GM12878 (cell line): ENCODE data around the gene POFUT2. TPM values are rescaled to one million over a fixed set of nuclear protein-coding genes. Genes with fewer than 3 reads are reported as not detected.

Source experiments
- ATAC-seq: fragments of 200-7000 bp; cut with Tn5 transposase; 3 replicates; pipeline ENCODE4 v1.9.1; 2020; ENCODE audit warnings: mild to moderate bottlenecking, moderate library complexity
- BruUV-seq: library from RNA; stranded (reverse); fragments of 400-500 nt; replicated peaks from 2 replicates; lab custom pipeline; 2021; lab: Mats Ljungman, UMichigan
- CTCF ChIA-PET: fragments of 300-600 bp; sonication (Branson Sonifier 250); formaldehyde crosslinking; extraction: SDS; loops from one replicate; lab custom pipeline; 2021; ENCODE audit warnings: inconsistent platforms; lab: Yijun Ruan, JAX
- POLR2A ChIA-PET: fragments of 350-600 bp; formaldehyde crosslinking; extraction: SDS; loops from one replicate; lab custom pipeline; 2021; ENCODE audit warnings: inconsistent platforms; lab: Charles Lee
- RAD21 ChIA-PET: fragments of 300-600 bp; sonication (Branson Sonifier 250); formaldehyde crosslinking; loops from one replicate; lab custom pipeline; 2023; ENCODE audit warnings: antibody characterized with exemption; ENCODE audit not compliant: unreplicated experiment; lab: Charles Lee
- SMC1A ChIA-PET: fragments of 300-600 bp; sonication (Branson Sonifier 250); formaldehyde crosslinking; loops from one replicate; lab custom pipeline; 2023; ENCODE audit not compliant: unreplicated experiment, uncharacterized antibody; lab: Charles Lee
- DNase-seq: peaks from one replicate; pipeline ENCODE4 v3.0.0-alpha.2; 2011; ENCODE audit warnings: low read depth, low spot score
- FAIRE-seq: peaks from 3 replicates; lab custom pipeline; 2011; peaks lifted over from hg19 to GRCh38; lab: Jason Lieb, UNC
- H2AFZ ChIP-seq: 2 replicates; pipeline ENCODE4 v1.6.0; 2011; ENCODE audit warnings: low read depth, low read length, control low read depth; ENCODE audit not compliant: control insufficient read depth
- H3K27ac ChIP-seq: 2 replicates; pipeline ENCODE4 v1.5.1; 2011; ENCODE audit warnings: control low read depth; ENCODE audit not compliant: control insufficient read depth, insufficient read depth
- H3K27me3 ChIP-seq, 2 experiments: replicated peaks in 1 of 2; 2 replicates each; pipeline versions ENCODE4 v1.6.0 to v1.6.1; 2011; ENCODE audit warnings: low read length in 1 of 2; ENCODE audit not compliant: control insufficient read depth in 2 of 2, insufficient read depth in 2 of 2
- H3K36me3 ChIP-seq, 2 experiments: 2 replicates each; pipeline ENCODE4 v1.5.1; 2011; ENCODE audit warnings: low read length in 1 of 2; ENCODE audit not compliant: control insufficient read depth in 2 of 2, insufficient read depth in 2 of 2
- H3K4me1 ChIP-seq: 2 replicates; pipeline ENCODE4 v1.6.1; 2011; ENCODE audit warnings: mild to moderate bottlenecking, low read length, moderate library complexity, mixed read lengths; ENCODE audit not compliant: control insufficient read depth, insufficient read depth
- H3K4me2 ChIP-seq: 2 replicates; pipeline ENCODE4 v1.6.0; 2011; ENCODE audit warnings: control low read depth; ENCODE audit not compliant: control insufficient read depth, insufficient read depth
- H3K4me3 ChIP-seq: fragments of 200-600 bp; sonication (generic); 2 replicates; pipeline ENCODE4 v1.5.1; 2016
- H3K79me2 ChIP-seq: 2 replicates; pipeline ENCODE4 v1.6.0; 2011; ENCODE audit warnings: low read length; ENCODE audit not compliant: control insufficient read depth, insufficient read depth
- H3K9ac ChIP-seq: 2 replicates; pipeline ENCODE4 v1.8.0; 2011; ENCODE audit warnings: low read length, control low read depth, mixed read lengths; ENCODE audit not compliant: control insufficient read depth, insufficient read depth
- H3K9me3 ChIP-seq: replicated peaks from 3 replicates; pipeline ENCODE4 v1.5.1; 2011; ENCODE audit warnings: mild to moderate bottlenecking, low read length; ENCODE audit not compliant: control insufficient read depth, insufficient read depth
- H4K20me1 ChIP-seq: 2 replicates; pipeline ENCODE4 v1.6.0; 2011; ENCODE audit not compliant: control insufficient read depth, insufficient read depth
- CHD4 ChIP-seq: fragments of 200-600 bp; sonication (generic); IDR thresholded peaks from 2 replicates; pipeline ENCODE4 v1.6.1; 2016; ENCODE audit warnings: mild to moderate bottlenecking
- E4F1 ChIP-seq: fragments of 450-650 bp; IDR thresholded peaks from 2 replicates; pipeline ENCODE4 v1.6.1; 2018; ENCODE audit warnings: borderline replicate concordance, mild to moderate bottlenecking; ENCODE audit not compliant: partially characterized antibody
- EP300 ChIP-seq, 2 experiments: fragments of 150-350 bp in 1 of 2; IDR thresholded peaks; 2 replicates each; pipeline ENCODE4 v1.6.1; 2011 to 2012; ENCODE audit warnings: low read depth in 2 of 2, low read length in 2 of 2, borderline replicate concordance in 1 of 2, improper control_type of control experiment in 1 of 2, inconsistent platforms in 1 of 2; ENCODE audit not compliant: control insufficient read depth in 1 of 2
- IKZF2 ChIP-seq, 2 experiments: fragments of 450-650 bp; IDR thresholded peaks; 2 replicates each; pipeline ENCODE4 v1.6.1; 2017; ENCODE audit warnings: mild to moderate bottlenecking in 2 of 2, moderate library complexity in 2 of 2
- LARP7 ChIP-seq: fragments of 450-650 bp; IDR thresholded peaks from 2 replicates; pipeline ENCODE4 v1.6.1; 2017; ENCODE audit warnings: mild to moderate bottlenecking
- MTA3 ChIP-seq: IDR thresholded peaks from 2 replicates; pipeline ENCODE4 v1.6.1; 2012; ENCODE audit warnings: low read length, inconsistent platforms, borderline replicate concordance
- NR2C1 ChIP-seq: fragments of 450-650 bp; IDR thresholded peaks from 2 replicates; pipeline ENCODE4 v1.6.1; 2017; ENCODE audit warnings: antibody characterized with exemption, mild to moderate bottlenecking, moderate library complexity
- PAX5 ChIP-seq: IDR thresholded peaks from 2 replicates; pipeline ENCODE4 v1.6.1; 2011; ENCODE audit warnings: low read depth, low read length, borderline replicate concordance
- SPI1 ChIP-seq: IDR thresholded peaks from 2 replicates; pipeline ENCODE4 v1.6.1; 2011; ENCODE audit warnings: low read depth, mild to moderate bottlenecking, low read length, moderate library complexity, borderline replicate concordance; ENCODE audit not compliant: insufficient read depth
- STAT3 ChIP-seq: IDR thresholded peaks from 2 replicates; pipeline ENCODE4 v1.6.1; 2011; ENCODE audit warnings: low read depth, low read length, improper control_type of control experiment
- TAF1 ChIP-seq: IDR thresholded peaks from 2 replicates; pipeline ENCODE4 v1.6.1; 2011; ENCODE audit warnings: mild to moderate bottlenecking, low read depth, low read length, borderline replicate concordance
- USF2 ChIP-seq: IDR thresholded peaks from 2 replicates; pipeline ENCODE4 v1.6.1; 2011; ENCODE audit warnings: low read depth, low read length, improper control_type of control experiment, borderline replicate concordance
- ZNF217 ChIP-seq: fragments of 450-650 bp; IDR thresholded peaks from 2 replicates; pipeline ENCODE4 v1.6.1; 2017; ENCODE audit warnings: antibody characterized with exemption, mild to moderate bottlenecking
- ZNF274 ChIP-seq: IDR thresholded peaks from one replicate; pipeline ENCODE4 v1.8.0; 2011; ENCODE audit not compliant: insufficient read length, insufficient read depth
- WGBS: methylation state at CpG from one replicate; pipeline ENCODE4 v1.1.6; 2016; ENCODE audit warnings: low lambda C conversion rate; ENCODE audit not compliant: insufficient replicate concordance, insufficient coverage; ENCODE audit errors: missing lambda C conversion rate; 5-methylcytosine and 5-hydroxymethylcytosine counted together
- in situ Hi-C: fragments of 300-500 bp; cut with MboI; formaldehyde crosslinking; loops from 9 replicates; pipeline ENCODE4 v1.14.3; 2018; ENCODE audit warnings: mixed read lengths
- intact Hi-C: fragments of 100-400 bp; cut with micrococcal nuclease; formaldehyde crosslinking; loops from one replicate; pipeline ENCODE4 v1.14.2; 2022; ENCODE audit not compliant: unreplicated experiment
- polyA plus RNA-seq, 11 experiments: library from polyadenylated mRNA; depleted of rRNA in 4 of 11; unstranded in 6 of 11; stranded (reverse) in 5 of 11; fragments of >200 nt; fragmentation: Nextera tagmentation in 4 of 11; fragmentation: Illumina TruSeq in 1 of 11; extraction: Ambion mirVana in 4 of 11; extraction: Trizol in 1 of 11; gene quantifications; 1 replicate in 1 of 11; 2 replicates in 10 of 11; pipeline versions ENCODE4 v1.2.1 to v1.2.3, GENCODE V29; 2011 to 2016; ENCODE audit warnings: inconsistent platforms in 2 of 11, missing spikeins in 2 of 11, low read depth in 1 of 11
- total RNA-seq, 4 experiments: library from RNA; depleted of rRNA in 3 of 4; stranded (reverse); fragments of >200 nt in 3 of 4; fragmentation: Illumina TruSeq in 1 of 4; extraction: Trizol in 1 of 4; gene quantifications; 2 replicates each; pipeline versions ENCODE4 v1.2.1 to v1.2.3, GENCODE V29; 2013 to 2021

Gene POFUT2
- total and polyA plus RNA-seq, 10 of the 15 experiments (the other 5 are each of a cell fraction or from before 2014, with no cell fraction given), result 1.2 to 15.1 (median 6.8) TPM

- FAIRE-seq, result no peak
- BruUV-seq, result no TSS peak
Observed at GRCh38 chr21:45277101-45278045, 10.3 kb downstream of the POFUT2 start.

More at GRCh38 chr21:45277101-45278045, 10.3 kb downstream of the POFUT2 start:
- H2AFZ ChIP-seq, result no peak overlapping the region
- H3K36me3 ChIP-seq, result peaks cover 2 to 6% of the 10 kb centered on the region in 2 experiments; a peak in 2 of 4 replicates
- intact Hi-C loops (no loop called here), in situ Hi-C loops (no loop called here)
- H3K4me3 ChIP-seq, result no peak overlapping the region
- no peak overlapping the region for H3K27ac ChIP-seq
- ChIA-PET CTCF (no interaction called here), RAD21 (no interaction called here), POLR2A (no interaction called here), SMC1A (interaction anchor here (1.1 kb wide), 1 partner anchor 137 kb away, joined by 3 read pairs; no protein-coding TSS in a partner anchor)
- WGBS, result 94% methylated on average over 43 of the region's 48 CpGs
- no peaks in the 10 kb centered on the region for H4K20me1 ChIP-seq
- no peaks in the 10 kb centered on the region for H3K79me2 ChIP-seq
- no peaks in the 10 kb centered on the region for H3K4me1 ChIP-seq
- ATAC-seq, result no peak
- H3K27me3 ChIP-seq, result no peaks in the 10 kb centered on the region
- H3K9ac ChIP-seq, result no peak overlapping the region
- TF ChIP-seq TAF1 (no peak), E4F1 (no peak), ZNF217 (no peak), STAT3 (no peak), LARP7 (no peak), MTA3 (no peak), USF2 (no peak), ZNF274 (no peak), SPI1 (no peak), EP300 (IDR thresholded peaks at IDR 0.05; ENCODE audit: borderline replicate concordance in 1 of 2, control insufficient read depth in 1 of 2, low read depth in 2 of 2, low read length in 2 of 2) (no peak), CHD4 (no peak), IKZF2 (IDR thresholded peaks at IDR 0.05) (no peak), NR2C1 (no peak), PAX5 (no peak)
- no peaks in the 10 kb centered on the region; the same call in 1 of the 3 replicates for H3K9me3 ChIP-seq
- H3K4me2 ChIP-seq, result no peak overlapping the region
- DNase-seq, result no peak
